K562 (cell line): Measurements from ENCODE around the gene A4GNT. TPM values are rescaled to one million over a fixed set of nuclear protein-coding genes. Genes with fewer than 3 reads are reported as not detected.

Experiments used
- ATAC-seq: fragments of 200-7000 bp; cut with Tn5 transposase; 3 replicates; pipeline ENCODE4 v1.9.1; 2020; ENCODE audit warnings: moderate library complexity
- BruUV-seq: library from RNA; stranded (reverse); fragments of 400-500 nt; replicated peaks from 2 replicates; lab custom pipeline; 2021; lab: Mats Ljungman, UMichigan
- CTCF ChIA-PET: fragments of 300-600 bp; formaldehyde crosslinking; extraction: SDS; loops from one replicate; lab custom pipeline; 2021; ENCODE audit warnings: low intra/inter-chr PET ratio; lab: Yijun Ruan, JAX
- POLR2A ChIA-PET: fragments of 300-600, 350-650 bp; sonication (Branson Sonifier 250); formaldehyde crosslinking; extraction: SDS; loops from one replicate; lab custom pipeline; 2021; ENCODE audit warnings: antibody characterized with exemption, inconsistent platforms; lab: Yijun Ruan, JAX
- DNase-seq, 4 experiments: peaks; one replicate each; pipeline versions ENCODE4 v3.0.0 to v3.0.0-alpha.2; 2011 to 2018; ENCODE audit warnings: low spot score in 3 of 4, mixed read lengths in 3 of 4; ENCODE audit errors: extremely low read depth in 1 of 4
- FAIRE-seq: peaks from 2 replicates; lab custom pipeline; 2011; peaks lifted over from hg19 to GRCh38; lab: Jason Lieb, UNC
- H2AFZ ChIP-seq: 2 replicates; pipeline ENCODE4 v1.6.0; 2011; ENCODE audit warnings: low read depth, low read length, control low read depth, inconsistent platforms
- H3K27ac ChIP-seq: fragments of 200-600 bp; 3 replicates; pipeline ENCODE4 v1.8.0; 2011; ENCODE audit warnings: low read depth, mild to moderate bottlenecking, control low read depth, inconsistent platforms, low read length, moderate library complexity, mixed read lengths; ENCODE audit errors: extremely low read depth
- H3K27me3 ChIP-seq, 2 experiments: fragments of 300-600 bp in 1 of 2; 2 replicates in 1 of 2; 3 replicates in 1 of 2; pipeline versions ENCODE4 v1.6.0 to v1.8.0; 2011; ENCODE audit warnings: inconsistent platforms in 2 of 2, low read length in 2 of 2, mild to moderate bottlenecking in 1 of 2, mixed read lengths in 1 of 2, moderate library complexity in 1 of 2; ENCODE audit not compliant: control insufficient read depth in 2 of 2, insufficient read depth in 2 of 2
- H3K36me3 ChIP-seq: fragments of 300-600 bp; 3 replicates; pipeline ENCODE4 v1.8.0; 2011; ENCODE audit warnings: mild to moderate bottlenecking, low read length, inconsistent platforms; ENCODE audit not compliant: control insufficient read depth, insufficient read depth
- H3K4me1 ChIP-seq, 2 experiments: fragments of 200-600 bp in 1 of 2; replicated peaks in 1 of 2; 2 replicates in 1 of 2; 3 replicates in 1 of 2; pipeline versions ENCODE4 v1.5.1 to v1.8.0; 2011; ENCODE audit warnings: inconsistent platforms in 2 of 2, low read length in 2 of 2, mild to moderate bottlenecking in 1 of 2, mixed read lengths in 1 of 2, moderate library complexity in 1 of 2; ENCODE audit not compliant: control insufficient read depth in 2 of 2, insufficient read depth in 2 of 2
- H3K4me2 ChIP-seq: 2 replicates; pipeline ENCODE4 v1.6.1; 2011; ENCODE audit warnings: low read length, control low read depth, inconsistent platforms, mixed read lengths; ENCODE audit not compliant: insufficient read depth
- H3K4me3 ChIP-seq: fragments of 200-600 bp; sonication (generic), shearing (Covaris generic); 2 replicates; pipeline ENCODE4 v1.5.1; 2016; ENCODE audit warnings: control low read depth, inconsistent platforms
- H3K79me2 ChIP-seq: fragments of 200-600 bp; 3 replicates; pipeline ENCODE4 v1.8.0; 2011; ENCODE audit warnings: low read length, inconsistent platforms; ENCODE audit not compliant: control insufficient read depth, insufficient read depth
- H3K9ac ChIP-seq, 2 experiments: 2 replicates each; pipeline versions ENCODE4 v1.6.0 to v1.6.1; 2011; ENCODE audit warnings: low read depth in 2 of 2, low read length in 2 of 2, control low read depth in 1 of 2, inconsistent platforms in 1 of 2, mild to moderate bottlenecking in 1 of 2, mixed read lengths in 1 of 2; ENCODE audit not compliant: insufficient read depth in 1 of 2
- H3K9me1 ChIP-seq: one replicate; pipeline ENCODE4 v1.6.0; 2011; ENCODE audit warnings: inconsistent platforms, mild to moderate bottlenecking, low read length, moderate library complexity; ENCODE audit not compliant: control insufficient read depth, insufficient read depth
- H3K9me3 ChIP-seq: replicated peaks from 2 replicates; pipeline ENCODE4 v1.5.1; 2011; ENCODE audit warnings: low read depth, low read length, inconsistent platforms; ENCODE audit not compliant: control insufficient read depth, insufficient read depth
- H4K20me1 ChIP-seq: replicated peaks from 2 replicates; pipeline ENCODE4 v1.6.1; 2011; ENCODE audit warnings: low read length, inconsistent platforms, mixed read lengths; ENCODE audit not compliant: control insufficient read depth, insufficient read depth
- MAZ ChIP-seq, 2 experiments: fragments of 450-650 bp in 1 of 2; sonication (generic) in 1 of 2; formaldehyde crosslinking; IDR thresholded peaks in 1 of 2; conservative IDR thresholded peaks in 1 of 2; 2 replicates each; pipeline versions ENCODE4 v1.4.0 to v1.5.0; 2020; ENCODE audit warnings: mild to moderate bottlenecking in 1 of 2, missing genetic modification reagents in 1 of 2
- MCM2 ChIP-seq: fragments of 450-650 bp; IDR thresholded peaks from 2 replicates; pipeline ENCODE4 v1.6.1; 2017; ENCODE audit warnings: low read depth, mild to moderate bottlenecking
- MEF2D ChIP-seq: conservative IDR thresholded peaks from 2 replicates; pipeline ENCODE4 v1.6.1; 2016; ENCODE audit warnings: low read depth, missing genetic modification characterization, missing compliant biosample characterization
- PML ChIP-seq: IDR thresholded peaks from 2 replicates; pipeline ENCODE4 v1.6.1; 2012; ENCODE audit warnings: low read length, inconsistent platforms
- PRMT5 ChIP-seq: sonication (generic); formaldehyde crosslinking; IDR thresholded peaks from 2 replicates; pipeline ENCODE4 v1.5.0; 2020; ENCODE audit warnings: missing genetic modification reagents
- RBM14 ChIP-seq: fragments of 200-400 bp; formaldehyde crosslinking; IDR thresholded peaks from 2 replicates; pipeline ENCODE4 v1.6.1; 2018; ENCODE audit warnings: low read depth, mild to moderate bottlenecking, low read length, moderate library complexity, borderline replicate concordance; ENCODE audit not compliant: insufficient read depth
- RUNX1 ChIP-seq: sonication (generic); IDR thresholded peaks from 2 replicates; pipeline ENCODE4 v1.6.1; 2016; ENCODE audit warnings: antibody characterized with exemption, low read depth
- TCF15 ChIP-seq: fragments of 250-450 bp; sonication (Bioruptor Pico); IDR thresholded peaks from 2 replicates; pipeline ENCODE4 v1.8.0; 2022; ENCODE audit warnings: moderate library complexity, mild to moderate bottlenecking, inconsistent platforms
- ZNF3 ChIP-seq: fragments of 250-450 bp; sonication (Bioruptor Pico); IDR thresholded peaks from 2 replicates; pipeline ENCODE4 v1.5.0; 2021; ENCODE audit warnings: mild to moderate bottlenecking, moderate library complexity
- ZNF511 ChIP-seq: sonication (generic); formaldehyde crosslinking; IDR thresholded peaks from 2 replicates; pipeline ENCODE4 v1.8.0; 2022; ENCODE audit warnings: mild to moderate bottlenecking, missing genetic modification reagents
- WGBS: fragments of 100-300 bp; shearing (Covaris generic); methylation state at CpG from one replicate; pipeline ENCODE4 v1.1.6; 2016; ENCODE audit warnings: low coverage, mixed read lengths; ENCODE audit not compliant: insufficient coverage; ENCODE audit errors: missing lambda C conversion rate; 5-methylcytosine and 5-hydroxymethylcytosine counted together
- in situ Hi-C: fragments of 300-500 bp; cut with MboI; formaldehyde crosslinking; loops from 4 replicates; pipeline ENCODE4 v1.15.0; 2018; ENCODE audit warnings: inconsistent platforms, mixed read lengths
- intact Hi-C: fragments of 100-400 bp; cut with micrococcal nuclease; formaldehyde crosslinking; loops from 2 replicates; pipeline ENCODE4 v1.14.2; 2022
- polyA plus RNA-seq, 8 experiments: library from polyadenylated mRNA; depleted of rRNA in 4 of 8; stranded (reverse) in 5 of 8; unstranded in 3 of 8; fragments of >200 nt; fragmentation: Nextera tagmentation in 2 of 8; fragmentation: Illumina TruSeq in 1 of 8; extraction: Ambion mirVana in 2 of 8; extraction: Trizol in 1 of 8; gene quantifications; 2 replicates each; pipeline versions ENCODE4 v1.2.1 to v1.2.3, GENCODE V29; 2011 to 2014; ENCODE audit warnings: inconsistent platforms in 1 of 8, missing spikeins in 1 of 8
- total RNA-seq, 7 experiments: library from RNA; depleted of rRNA in 6 of 7; stranded (reverse); fragments of >200 nt in 6 of 7; fragmentation: Illumina TruSeq in 2 of 7; extraction: Trizol in 2 of 7; gene quantifications; 2 replicates each; pipeline versions ENCODE4 v1.2.1 to v1.2.3, GENCODE V29; 2011 to 2021; ENCODE audit warnings: low replicate concordance in 1 of 7

A4GNT gene
- total and polyA plus RNA-seq, 9 of the 15 experiments (the other 6 are each of a cell fraction or from before 2014, with no cell fraction given), result not detected

GRCh38 chr3:138127636-138128365, 4.4 kb downstream of the A4GNT start (continued):
- no peak for TF ChIP-seq ZNF511 (CRISPR knock-in tag)
- TF ChIP-seq PRMT5 (CRISPR knock-in tag), result no peak
- no peak for TF ChIP-seq ZNF3
- no peak for TF ChIP-seq MEF2D (tag)
- no peak for TF ChIP-seq RUNX1

- Histone ChIP-seq H3K4me1 (no peaks in the 10 kb centered on the region; a peak in 1 of 5 replicates), H4K20me1 (no peaks in the 10 kb centered on the region), H3K27ac (no peak overlapping the region), H3K27me3 (no peaks in the 10 kb centered on the region), H3K9me1 (no peaks in the 10 kb centered on the region), H3K4me3 (no peak overlapping the region), H3K4me2 (no peak overlapping the region), H3K36me3 (no peaks in the 10 kb centered on the region), H2AFZ (no peak overlapping the region), H3K79me2 (no peaks in the 10 kb centered on the region), H3K9me3 (no peaks in the 10 kb centered on the region), H3K9ac (no peak overlapping the region)
- DNase-seq (no peak), FAIRE-seq (no peak), ATAC-seq (no peak)
- POLR2A ChIA-PET, result interaction anchor here (0.6 to 0.9 kb wide), 2 partner anchors 811 to 841 kb away, joined by 3 read pairs; no protein-coding TSS in a partner anchor
- in situ Hi-C loops (no loop called here), intact Hi-C loops (no loop called here)
- whole genome bisulfite sequencing, result 2% methylated on average over 5 of the region's 5 CpGs
- no TSS peak for BruUV-seq
- TF ChIP-seq MAZ (CRISPR knock-in tag; conservative IDR thresholded peaks at IDR 0.05 in 1 of 2, IDR thresholded peaks at IDR 0.05 in 1 of 2), result no peak
- no peak for TF ChIP-seq PML
- no peak for TF ChIP-seq TCF15 (CRISPR knock-in tag)
- no peak for TF ChIP-seq MCM2
- no peak for TF ChIP-seq RBM14
- CTCF ChIA-PET, result no interaction called here
Observed at GRCh38 chr3:138125548-138126221, 6.5 kb downstream of the A4GNT start.
